Activated naive CD4-positive, alpha-beta T cell treated with Interleukin-2 at 50 U/mL for 16 hours (primary cell): ENCODE data around the gene AFF3.

ENCODE experiments used
- DNase-seq: peaks from one replicate; pipeline ENCODE4 v3.0.0-alpha.2; 2020

Gene AFF3

DNA sequence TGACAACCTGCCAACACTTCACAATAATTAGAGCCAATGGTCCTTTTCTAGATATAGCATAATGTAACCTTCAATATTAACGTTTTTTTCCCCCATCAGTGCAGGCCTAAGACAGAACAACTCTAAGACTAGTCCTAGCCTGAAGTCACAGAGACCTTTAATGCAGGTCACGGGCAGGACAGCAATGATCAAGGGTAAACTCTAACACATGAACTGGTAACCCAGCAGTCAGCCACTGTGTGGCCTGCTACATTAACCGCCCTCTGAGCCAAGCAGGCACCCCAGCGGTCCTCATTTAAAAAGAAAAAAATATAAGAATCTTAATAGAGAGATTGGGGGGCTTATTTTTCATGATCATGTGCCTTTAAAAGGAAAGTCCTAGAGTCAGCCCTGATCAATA, 290.6 kb downstream of the AFF3 start:
- DNase-seq = no peak

DNA sequence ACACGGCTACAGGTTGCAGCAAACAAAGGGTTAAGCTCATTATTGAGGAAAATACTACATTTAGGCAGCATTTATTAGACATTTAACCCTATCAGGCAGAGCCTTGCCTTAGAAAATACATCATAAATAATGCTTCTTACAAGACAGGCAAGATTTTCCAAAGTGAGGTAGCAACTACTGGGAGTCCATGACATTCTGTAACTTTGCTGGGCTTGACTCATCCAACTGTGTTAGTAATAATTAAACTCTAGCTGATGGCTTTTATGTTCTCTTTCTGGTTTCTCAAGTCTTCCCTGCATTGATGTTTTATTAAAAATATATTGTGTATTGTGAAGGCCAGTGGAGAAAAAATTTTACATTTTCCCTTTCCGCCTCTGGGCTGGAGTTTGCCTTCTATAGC, 291.3 kb downstream of the AFF3 start:
- DNase-seq = no peak

DNA sequence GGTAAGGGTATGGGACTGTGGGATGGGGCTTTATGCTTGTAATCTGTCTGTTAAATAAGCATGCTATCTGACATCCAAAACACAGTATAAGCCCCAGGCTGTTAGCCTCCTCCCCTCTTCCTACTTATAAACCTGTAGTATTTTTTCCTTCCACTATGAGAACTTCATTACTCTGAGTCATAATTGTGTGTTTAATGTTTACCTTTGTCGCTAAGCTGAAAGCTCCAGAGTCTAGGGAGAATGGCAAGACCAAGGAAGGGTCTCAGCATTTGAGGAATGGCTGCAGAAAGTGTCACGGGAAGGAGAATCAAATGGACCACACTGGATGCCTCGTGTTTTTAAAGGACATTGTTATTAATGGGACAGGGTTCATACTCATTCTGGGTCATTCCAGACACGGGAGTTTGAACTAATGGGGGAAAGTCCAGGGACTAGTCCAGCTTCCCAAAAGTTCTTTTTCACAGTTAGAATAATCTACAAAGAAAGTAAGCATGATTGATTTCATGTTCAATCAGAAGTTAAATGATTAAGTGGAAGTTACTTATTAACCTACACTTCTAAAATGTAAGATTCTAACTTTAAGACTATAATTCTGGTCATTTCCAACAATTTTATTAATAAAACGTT, 292.2 kb downstream of the AFF3 start:
- no peak for DNase-seq

DNA sequence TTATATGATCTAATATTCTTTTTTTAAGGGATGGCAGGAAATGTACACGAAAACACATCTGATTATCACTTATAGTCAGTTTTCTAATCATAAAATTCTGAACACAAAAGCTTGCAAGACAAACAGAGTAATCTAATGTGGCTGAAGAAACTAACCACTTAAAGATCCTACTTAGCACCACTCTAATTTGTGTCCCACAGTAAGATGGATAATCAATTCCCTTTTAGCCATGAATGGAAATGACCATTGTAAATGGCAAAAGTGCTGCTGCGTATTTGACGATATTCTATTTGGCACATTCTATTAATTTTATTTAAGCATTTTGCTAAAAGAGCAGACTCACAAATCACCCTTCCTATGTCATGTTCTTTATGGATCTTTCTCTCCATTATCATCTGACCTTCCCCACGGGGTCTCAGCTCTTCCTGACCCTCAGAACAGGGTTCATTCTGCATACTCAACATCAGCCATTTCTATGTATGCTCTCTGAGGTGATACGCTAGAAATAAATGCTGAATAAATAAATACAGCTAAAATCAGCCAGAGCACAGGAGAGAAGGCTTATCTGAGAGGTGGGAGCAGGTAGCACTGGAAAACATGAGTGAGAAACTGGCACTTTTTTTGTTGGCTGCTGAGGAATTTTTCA, 295.8 kb downstream of the AFF3 start:
- DNase-seq = no peak

DNA sequence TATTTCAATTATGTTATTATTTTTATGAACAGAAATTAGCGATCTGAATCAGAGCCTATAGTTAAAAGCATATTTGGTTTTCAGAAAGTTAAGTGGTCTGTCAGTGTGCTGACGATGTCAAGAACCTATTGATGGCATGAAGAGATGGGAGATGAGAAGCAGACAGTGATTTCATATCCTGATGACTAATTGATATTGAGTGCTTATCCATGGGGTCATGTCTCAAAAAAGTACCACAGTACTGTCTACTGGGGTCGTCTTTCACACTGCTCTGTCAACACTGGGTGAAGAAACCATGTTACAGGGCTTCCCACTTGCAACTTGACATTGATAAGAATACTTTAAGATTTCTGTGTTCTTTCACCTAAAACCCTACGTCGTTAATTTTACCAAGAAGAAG, 297.1 kb downstream of the AFF3 start:
- DNase-seq = no peak

DNA sequence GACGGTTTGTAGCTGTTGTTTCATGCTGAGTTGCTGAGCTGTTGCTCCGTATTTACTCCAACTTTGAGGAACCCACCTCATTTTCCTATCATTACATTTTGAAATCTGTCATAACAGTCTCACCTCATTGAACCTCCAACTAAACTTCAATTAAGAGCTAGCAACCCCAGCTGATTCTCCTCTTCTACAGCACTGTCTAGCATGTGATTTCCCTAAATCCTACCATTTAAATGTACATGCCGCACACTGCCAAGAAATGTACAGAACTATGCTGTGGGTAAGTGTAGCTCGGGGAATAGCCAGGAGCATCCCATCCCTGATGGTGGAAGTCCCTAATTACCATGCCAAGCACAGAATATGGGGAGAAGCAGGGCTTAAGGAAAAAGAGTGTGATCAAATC, 299.9 kb downstream of the AFF3 start:
- DNase-seq = no peak

DNA sequence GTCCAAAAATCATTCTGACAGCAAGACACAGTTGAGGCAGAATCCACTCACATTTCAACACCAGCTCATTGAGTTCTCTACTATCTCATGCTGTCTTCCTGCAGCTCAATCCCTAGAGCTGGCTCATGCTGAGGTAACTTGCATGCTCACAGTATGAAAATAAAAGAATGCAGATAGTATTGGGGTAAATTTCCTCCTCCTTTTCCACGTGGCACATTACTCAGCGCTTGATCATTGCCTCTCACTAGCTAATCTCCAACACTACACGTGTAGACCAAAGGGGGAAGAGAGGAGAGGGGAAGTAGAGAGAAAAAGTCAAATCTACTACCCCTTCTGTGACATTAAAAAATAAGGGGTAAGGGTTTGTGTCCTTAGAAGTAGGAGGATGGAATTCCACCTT, 300.6 kb downstream of the AFF3 start:
- no peak for DNase-seq

DNA sequence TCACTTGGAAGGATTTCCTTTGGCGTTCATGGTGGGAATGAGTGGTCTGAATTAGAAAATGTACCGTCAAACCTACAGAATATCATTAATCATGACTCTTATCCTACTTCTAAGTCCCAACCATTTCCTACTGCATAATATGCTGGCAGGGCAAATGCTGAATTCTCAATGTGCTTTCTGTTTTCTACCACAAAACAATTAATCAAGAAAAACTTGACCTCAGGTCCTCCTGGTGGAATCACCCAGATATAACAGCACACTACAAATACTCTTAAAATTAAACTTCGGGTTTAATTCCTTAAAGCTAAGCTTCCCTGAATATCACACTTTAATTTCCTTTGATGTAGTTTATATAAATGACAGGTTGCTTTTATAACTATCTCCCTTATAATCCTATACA, 301.6 kb downstream of the AFF3 start:
- no peak for DNase-seq

DNA sequence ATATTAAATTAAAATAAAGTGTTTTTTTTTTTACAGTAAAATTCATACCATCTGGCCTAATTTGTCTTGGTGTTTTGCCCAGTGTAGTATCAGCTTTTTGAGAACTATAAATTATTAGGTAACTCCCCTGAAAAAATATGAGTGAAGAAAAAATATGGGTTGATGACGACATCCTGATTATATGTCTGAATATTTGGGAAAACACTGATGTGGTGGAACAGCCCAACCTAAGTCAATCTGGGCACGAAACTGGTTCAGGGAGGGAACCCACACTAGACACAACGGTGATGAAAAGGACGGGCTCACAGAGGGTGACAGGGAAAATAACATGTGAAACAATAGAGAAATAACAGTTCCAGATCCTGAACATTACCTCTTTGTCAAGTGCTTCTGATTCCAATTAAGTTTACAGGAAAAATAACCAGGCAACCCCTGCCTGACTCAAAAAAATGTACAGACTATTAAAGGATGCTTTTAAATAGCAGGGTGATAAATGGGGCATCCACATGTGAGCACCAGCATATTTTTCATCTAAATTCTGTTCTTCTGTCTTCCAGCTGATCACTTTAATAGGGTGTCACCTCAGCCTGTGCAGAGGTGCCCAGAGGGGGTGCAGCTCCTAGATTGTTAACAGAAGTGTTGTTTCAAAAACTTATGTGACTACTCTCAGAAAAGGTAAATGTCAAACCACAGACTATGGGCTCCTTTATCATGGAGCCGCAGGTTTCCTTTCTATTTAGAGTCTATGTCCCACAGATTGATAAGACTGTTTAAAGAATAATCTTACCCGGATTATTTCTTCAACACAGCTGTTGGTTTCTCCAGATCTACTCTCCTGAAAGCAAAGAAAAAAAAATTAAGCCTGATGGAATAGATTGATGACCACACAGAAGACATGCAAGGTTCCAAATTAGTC, 305.4 kb downstream of the AFF3 start:
- DNase-seq = no peak

DNA sequence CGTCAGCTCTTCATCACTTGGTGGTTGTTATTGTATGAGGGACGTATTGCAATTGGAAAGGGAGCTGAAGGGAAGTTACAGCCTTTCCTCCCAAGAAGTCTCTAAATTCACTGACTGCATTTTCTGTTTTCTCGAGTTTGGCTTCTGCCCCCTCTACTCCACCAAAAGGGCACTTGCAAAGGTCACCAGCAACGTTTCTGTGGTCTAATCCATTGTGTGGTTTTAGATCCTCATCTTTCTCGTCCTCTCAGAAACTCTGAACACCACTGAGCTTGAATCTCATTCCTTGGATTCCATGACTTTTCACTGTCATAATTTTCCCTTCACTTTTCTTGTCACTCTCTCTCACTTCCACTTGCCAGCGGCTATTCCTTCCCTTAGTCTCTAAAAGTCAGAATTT, 308.0 kb downstream of the AFF3 start:
- no peak for DNase-seq

DNA sequence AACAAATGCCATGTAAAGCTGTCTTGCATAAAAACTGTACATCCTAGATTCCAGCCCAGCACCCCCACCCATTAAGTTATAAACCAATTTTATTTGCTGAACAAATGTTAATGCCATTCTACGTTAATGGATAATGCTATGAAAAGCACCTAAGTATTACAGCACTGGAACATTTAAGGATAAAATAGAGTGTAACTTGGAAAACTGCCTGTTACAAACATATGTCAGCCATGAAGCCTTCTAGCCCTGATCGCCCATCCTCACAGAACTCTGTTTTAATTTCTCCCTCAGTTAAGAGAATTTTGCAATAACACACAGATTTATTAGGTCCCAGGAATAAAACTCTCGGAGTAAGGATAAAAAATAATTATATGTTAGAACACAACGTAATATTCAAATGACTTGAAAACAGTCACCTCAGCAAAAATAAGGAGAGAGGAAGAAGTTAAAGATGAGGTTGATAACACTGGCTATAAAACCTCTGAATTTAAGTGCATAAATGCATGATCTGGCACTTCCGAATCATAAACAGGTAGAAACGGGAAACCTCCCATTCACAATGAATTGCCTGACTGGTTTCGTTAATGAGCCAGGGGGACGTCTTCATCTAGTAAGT, 308.7 kb downstream of the AFF3 start:
- DNase-seq = no peak

DNA sequence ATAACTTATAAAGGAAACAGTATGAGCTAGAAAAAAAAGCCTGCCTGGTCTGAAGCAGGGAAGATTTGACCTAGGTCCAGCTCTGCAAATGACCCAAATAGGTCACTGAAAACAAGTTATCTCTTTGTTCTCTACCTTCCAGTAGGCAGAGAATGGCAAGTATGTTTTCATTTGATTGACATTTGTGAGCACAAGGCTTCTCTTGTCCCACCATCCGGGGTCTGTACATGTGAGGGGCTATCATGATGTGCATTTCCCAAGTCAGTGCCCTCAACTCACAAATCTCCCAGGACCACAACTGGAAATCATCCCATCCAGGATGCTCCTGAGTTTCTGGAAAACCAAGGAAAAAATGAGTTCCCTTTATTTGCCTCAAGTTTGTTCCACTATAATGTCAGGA, 309.5 kb downstream of the AFF3 start:
- DNase-seq = no peak

DNA sequence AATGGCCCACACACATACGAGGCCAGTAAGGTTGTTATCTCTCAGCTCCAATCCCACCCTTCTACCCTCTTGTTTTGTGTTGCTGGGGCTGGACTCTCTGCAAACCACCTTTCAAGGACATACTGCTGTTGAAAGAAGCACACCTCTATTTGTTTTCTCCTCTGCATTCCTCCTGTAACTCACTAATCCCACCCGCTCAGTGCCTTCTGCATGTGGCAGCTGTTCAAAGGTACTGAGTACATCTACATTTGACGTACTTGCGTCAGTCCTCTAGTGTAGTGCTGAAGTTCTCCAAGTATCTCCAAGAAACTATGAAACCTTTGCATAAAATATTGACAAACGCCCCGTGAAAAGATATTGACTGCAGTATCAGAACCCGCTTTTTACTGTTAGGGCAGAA, 310.6 kb downstream of the AFF3 start:
- no peak for DNase-seq

DNA sequence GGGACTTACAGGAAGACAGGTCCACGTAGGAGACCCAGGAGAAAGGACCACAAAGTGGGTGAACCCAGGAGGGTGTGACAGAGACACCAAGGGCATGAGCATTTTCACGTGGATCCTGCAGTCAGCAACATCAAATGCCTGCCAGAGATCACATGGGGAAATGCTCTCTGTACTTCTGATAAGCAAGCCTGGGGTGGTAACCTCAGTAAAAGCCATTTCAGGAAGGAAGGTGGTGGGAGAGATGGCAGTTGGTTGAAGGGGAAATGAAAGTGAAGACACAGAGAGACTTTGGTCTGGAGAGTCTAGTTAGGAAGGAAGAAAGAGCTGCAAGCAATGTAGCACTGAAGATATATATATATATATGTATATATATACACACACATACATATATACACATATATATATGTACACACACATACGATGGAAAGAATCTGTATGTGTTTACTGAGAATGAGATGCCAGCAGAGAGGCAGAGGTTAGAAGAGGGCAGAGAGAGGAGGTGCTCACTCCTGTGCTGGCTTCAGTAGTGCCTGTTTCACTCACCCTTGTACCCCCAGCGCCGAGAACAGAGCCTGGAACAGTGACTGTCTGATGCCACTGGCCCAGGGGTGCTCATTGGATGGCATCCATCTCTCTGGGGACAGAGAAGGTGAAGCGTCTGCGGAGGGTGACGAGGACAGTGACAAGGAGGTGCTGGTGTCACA, 314.9 kb downstream of the AFF3 start:
- no peak for DNase-seq

DNA sequence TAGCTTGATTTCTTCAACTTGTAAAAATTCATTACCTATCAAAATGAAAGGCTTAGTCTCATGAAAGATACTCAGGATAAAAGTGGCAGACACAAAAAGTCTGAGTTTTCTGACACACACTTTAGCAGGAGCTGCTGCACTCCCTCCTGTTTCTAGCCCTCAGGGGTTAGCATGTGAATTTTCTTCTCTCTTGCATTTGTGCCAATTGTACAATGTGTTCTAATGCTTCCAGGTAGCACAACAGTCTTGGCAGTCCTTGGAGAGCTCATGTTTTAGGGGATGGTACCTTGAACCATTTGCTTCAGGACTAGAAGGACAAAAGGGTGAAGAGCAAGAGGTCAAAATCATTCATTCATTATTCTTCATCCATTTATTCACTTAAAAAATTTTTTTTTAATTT, 316.8 kb downstream of the AFF3 start:
- no peak for DNase-seq

DNA sequence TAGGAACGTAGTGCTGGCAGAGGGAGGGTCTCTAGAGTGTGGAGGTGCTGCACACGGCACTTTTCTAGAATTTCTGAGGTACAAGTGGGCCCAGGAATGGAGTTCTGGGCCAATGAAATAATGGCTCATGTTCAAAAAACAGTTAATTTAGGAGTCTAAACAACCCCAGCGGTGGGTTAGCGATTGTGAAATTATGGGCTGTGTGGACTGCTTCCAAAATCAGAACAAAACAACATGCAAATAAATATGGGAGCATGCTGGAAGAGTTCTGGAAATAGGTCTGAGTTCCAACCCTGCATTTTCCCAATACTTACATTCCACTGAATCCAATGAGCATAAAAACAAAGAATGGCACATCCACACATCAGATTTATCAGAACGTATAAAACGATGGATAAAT, 317.6 kb downstream of the AFF3 start:
- no peak for DNase-seq

DNA sequence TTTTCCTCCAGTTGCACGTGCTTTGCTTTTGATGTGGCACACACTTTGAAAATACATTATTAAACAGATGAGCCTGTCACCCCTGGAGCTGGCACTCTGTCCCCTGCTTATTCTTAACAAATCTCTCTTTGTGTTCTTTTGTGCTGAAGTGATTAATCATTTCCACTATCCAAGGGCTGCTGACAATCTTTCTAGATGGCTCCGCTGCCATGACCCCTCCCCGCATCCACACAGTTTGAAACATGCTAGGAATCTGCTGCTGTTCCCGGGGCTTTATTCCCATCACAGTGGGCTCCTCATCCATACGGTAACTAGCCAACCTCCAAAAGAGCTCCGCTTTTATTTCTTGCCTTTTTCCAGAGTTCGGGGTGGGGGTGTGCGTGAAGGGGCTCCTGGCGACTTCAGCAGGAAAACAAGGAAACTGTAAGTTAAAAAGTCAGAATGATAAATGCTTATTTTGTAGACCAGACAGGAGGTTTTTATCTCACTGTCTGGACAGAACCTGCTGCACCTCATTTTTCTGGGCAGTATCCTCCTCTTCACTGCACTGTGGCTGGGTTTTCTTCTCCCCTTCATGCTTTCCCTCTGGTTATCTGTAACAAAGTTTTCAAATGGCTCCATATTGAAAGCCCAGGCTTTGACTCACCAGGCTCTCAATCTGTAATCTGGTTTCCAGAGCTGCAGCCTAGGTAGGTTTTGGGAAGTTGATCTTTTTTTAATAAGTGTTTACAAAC, 319.7 kb downstream of the AFF3 start:
- no peak for DNase-seq

DNA sequence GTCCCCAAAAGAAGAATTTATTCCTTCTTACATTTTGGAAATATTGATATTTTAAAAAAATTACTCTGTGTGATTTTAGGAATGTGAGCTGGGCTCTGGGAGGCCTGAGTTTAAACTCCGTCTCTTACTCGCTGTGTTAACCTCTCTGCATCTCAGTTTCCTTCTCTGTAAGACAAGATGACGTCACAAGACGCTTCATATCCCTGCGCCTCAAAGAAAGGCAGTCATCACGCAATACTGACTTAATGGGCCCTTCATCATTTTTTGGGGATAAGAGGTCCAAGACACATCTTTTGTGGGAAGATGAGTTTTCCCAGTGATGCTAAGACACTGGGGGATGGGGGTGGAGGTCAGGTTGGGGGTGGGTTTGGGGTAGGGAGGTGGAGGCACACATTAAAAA, 320.4 kb downstream of the AFF3 start:
- no peak for DNase-seq

DNA sequence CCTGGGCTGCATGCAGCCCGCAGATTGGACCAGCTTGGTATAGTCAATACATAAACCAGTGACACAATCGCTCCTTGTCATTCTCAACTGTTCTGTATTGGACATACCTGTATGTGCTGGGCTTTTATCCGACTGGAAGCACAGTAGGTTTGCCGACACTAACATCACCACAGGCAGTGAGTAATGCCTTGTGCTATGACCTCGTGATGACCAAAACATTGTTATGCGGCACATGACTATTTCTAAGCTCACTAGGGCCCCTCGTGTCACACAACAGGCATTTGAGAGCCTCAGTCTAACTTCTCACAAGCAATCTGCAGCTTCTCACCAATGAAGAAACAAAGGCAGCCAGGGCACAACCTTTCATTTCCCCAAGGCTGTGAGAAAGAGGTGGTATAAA, 320.8 kb downstream of the AFF3 start:
- no peak for DNase-seq

DNA sequence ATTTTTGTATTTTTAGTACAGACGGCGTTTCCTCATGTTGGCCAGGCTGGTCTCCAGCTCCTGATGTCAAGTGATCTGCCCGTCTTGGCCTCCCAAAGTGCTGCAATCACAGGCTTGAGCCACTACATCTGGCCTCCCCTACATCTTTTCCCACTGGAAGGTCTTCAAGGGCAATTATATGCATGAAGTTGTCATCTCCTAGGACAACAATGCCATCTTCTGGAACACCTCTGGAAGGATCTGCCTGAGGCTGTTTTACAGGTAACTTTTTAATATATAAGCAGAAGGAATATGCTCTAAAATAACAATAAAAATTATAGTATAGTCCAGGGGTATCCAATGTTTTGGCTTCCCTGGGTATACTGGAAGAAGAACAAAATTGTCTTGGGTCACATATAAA, 321.4 kb downstream of the AFF3 start:
- DNase-seq = no peak

DNA sequence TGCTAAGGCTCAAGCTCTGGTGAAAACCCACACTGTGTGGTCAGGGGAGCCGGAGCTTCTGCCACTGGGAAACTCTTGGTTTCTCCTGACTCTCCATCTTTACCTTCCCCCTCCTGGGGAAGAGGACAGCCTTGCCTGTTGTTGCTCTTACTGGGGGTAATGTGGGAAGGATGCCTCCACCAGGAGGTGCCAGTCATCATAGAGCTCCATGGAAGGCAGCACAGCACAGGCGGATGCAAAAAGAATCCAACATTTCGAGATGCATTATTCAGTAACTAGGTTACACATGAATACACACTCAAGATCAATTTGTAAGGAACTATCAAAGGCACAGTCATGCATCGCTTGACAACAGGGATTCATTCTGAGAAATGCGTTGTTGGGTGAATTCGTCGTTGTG, 322.6 kb downstream of the AFF3 start:
- no peak for DNase-seq

DNA sequence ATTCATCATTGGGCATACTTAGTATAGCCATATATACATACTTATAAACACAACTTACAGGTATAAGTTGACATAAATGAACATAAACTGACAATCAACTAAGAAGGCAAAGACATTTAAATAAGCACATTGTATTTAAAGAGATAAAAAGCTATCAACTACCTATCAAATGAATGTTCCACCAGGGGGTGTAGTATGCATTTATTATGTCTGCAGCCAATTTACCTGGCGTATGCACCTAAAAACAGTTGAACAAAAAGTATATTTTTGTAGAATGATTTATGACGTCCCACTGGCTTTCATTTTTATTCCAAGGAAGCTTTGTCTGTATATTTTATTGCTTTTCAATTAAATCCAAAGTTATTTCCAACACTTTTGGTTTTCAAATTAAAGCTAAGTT, 323.5 kb downstream of the AFF3 start:
- DNase-seq = no peak
